Measurements from ENCODE around the gene FBN1. TPM values are rescaled to one million over a fixed set of nuclear protein-coding genes. Genes with fewer than 3 reads are reported as not detected.

FBN1 gene
- total and polyA plus RNA-seq, 10 of the 15 experiments (the other 5 are each of a cell fraction or from before 2014, with no cell fraction given), result 2.2 to 15.3 (median 7.0) TPM

- no peak for TF ChIP-seq SP1 (IDR thresholded peaks at IDR 0.05; ENCODE audit: low read depth, low read length)
These were observed 41.6 kb downstream of the FBN1 start (continued) for GRCh38 chr15:48603922-48604321.

GRCh38 chr15:48603123-48603500 is 42.4 kb downstream of the FBN1 start:
- no peak overlapping the region for H3K4me3 ChIP-seq
- FAIRE-seq (no peak), ATAC-seq (no peak), DNase-seq (ENCODE audit: low read depth, low spot score) (no peak)
- H3K9ac ChIP-seq (ENCODE audit: control insufficient read depth, insufficient read depth, low read length), result no peak overlapping the region
- H3K27ac ChIP-seq (ENCODE audit: control insufficient read depth, insufficient read depth), result no peak overlapping the region
- no peaks in the 10 kb centered on the region for H4K20me1 ChIP-seq (ENCODE audit: control insufficient read depth, insufficient read depth)
- no peak overlapping the region for H3K4me2 ChIP-seq (ENCODE audit: control insufficient read depth, insufficient read depth)
- no TSS peak for BruUV-seq (replicated peaks)
- in situ Hi-C loops (cut with MboI) (no loop called here), intact Hi-C loops (cut with micrococcal nuclease; ENCODE audit: unreplicated experiment) (no loop called here)
- H3K79me2 ChIP-seq (ENCODE audit: control insufficient read depth, insufficient read depth, low read length), result no peaks in the 10 kb centered on the region
- H3K9me3 ChIP-seq (replicated peaks; ENCODE audit: control insufficient read depth, insufficient read depth, low read length), result no peaks in the 10 kb centered on the region
- H3K27me3 ChIP-seq (replicated peaks in 1 of 2; ENCODE audit: control insufficient read depth in 2 of 2, insufficient read depth in 2 of 2, low read length in 1 of 2), result no peaks in the 10 kb centered on the region
- ChIA-PET SMC1A (ENCODE audit: uncharacterized antibody, unreplicated experiment) (interaction anchor here (1.1 kb wide), 1 partner anchor 14 kb away, joined by 3 read pairs; no protein-coding TSS in a partner anchor), POLR2A (no interaction called here), RAD21 (ENCODE audit: unreplicated experiment) (interaction anchor here (0.9 kb wide), 1 partner anchor 68 kb away, joined by 3 read pairs; no protein-coding TSS in a partner anchor), CTCF (no interaction called here)
- 98% methylated on average over 6 of the region's 6 CpGs for WGBS (ENCODE audit: insufficient coverage, insufficient replicate concordance, low lambda C conversion rate, missing lambda C conversion rate)
- no peak overlapping the region for H2AFZ ChIP-seq (ENCODE audit: control insufficient read depth, low read depth, low read length)
- H3K4me1 ChIP-seq (ENCODE audit: control insufficient read depth, insufficient read depth, low read length), result no peaks in the 10 kb centered on the region
- TF ChIP-seq JUND (IDR thresholded peaks at IDR 0.05; ENCODE audit: low read depth, low read length) (no peak), KLF5 (IDR thresholded peaks at IDR 0.05; ENCODE audit: partially characterized antibody) (no peak), TARDBP (IDR thresholded peaks at IDR 0.05; ENCODE audit: borderline replicate concordance) (no peak), TCF7 (IDR thresholded peaks at IDR 0.05; ENCODE audit: borderline replicate concordance) (no peak), CBX5 (IDR thresholded peaks at IDR 0.05; ENCODE audit: low read depth) (no peak)
- no peaks in the 10 kb centered on the region for H3K36me3 ChIP-seq (ENCODE audit: control insufficient read depth in 2 of 2, insufficient read depth in 2 of 2, low read length in 1 of 2)
